ENCODE data around the gene OVOL2. TPM values are rescaled to one million over a fixed set of nuclear protein-coding genes. Genes with fewer than 3 reads are reported as not detected.
A peak's percentile ranks its signal among the peaks of the same experiment; 100 is the strongest.
"Not testable (repeated sequence)": the region's sequence is repeated elsewhere in the genome, so short reads cannot be mapped to it uniquely, and the experiment has no call there.

The OVOL2 gene
- total RNA-seq = 10 to 100 TPM; 28.4 to 87.6 (median 48.3) TPM

- peaks cover 71% of the 10 kb centered on the region for H3K27me3 ChIP-seq
- peak; percentile 94 for DNase-seq
- H3K27ac ChIP-seq = peak within 1 kb of the TSS; percentile 88 to 96 (median 91)
- no peaks in the 10 kb centered on the region for H3K9me3 ChIP-seq
- WGBS, 2 donors (ENCODE audit: low coverage in 1 of 2) = 2 to 10% methylated on average over 7 to 49 of the region's 73 CpGs
- H3K36me3 ChIP-seq = no peaks in the 10 kb centered on the region
- in situ Hi-C loops (cut with MboI; ENCODE audit: low pct_ligation_motif_present in 1 of 4, low pct_unique_long_range_greater_than_20kb in 1 of 4, low sequenced_read_pairs in 3 of 4) (no loop called here), intact Hi-C loops (cut with DNase I; ENCODE audit: low total_unique reads) (no loop called here)
- H3K4me3 ChIP-seq = peak within 1 kb of the TSS; percentile 14 to 64 (median 52)
- H3K4me1 ChIP-seq = peaks cover 5 to 48% (median 39%) of the 10 kb centered on the region in 4 donors
- TF ChIP-seq EP300 (IDR thresholded peaks at IDR 0.05; ENCODE audit: low read depth) (no peak), POLR2A (IDR thresholded peaks at IDR 0.05) (peak; percentile 20), CTCF (IDR thresholded peaks at IDR 0.05) (no peak), POLR2AphosphoS5 (IDR thresholded peaks at IDR 0.05) (peak in 2 of 3 donors; percentile 57 to 61)
Measured at GRCh38 chr20:18057101-18057993, at the start of gene OVOL2. Gene OVOL2 (minus strand): TSS chr20:18057916. CDS start chr20:18057634, 282 bp downstream.

GRCh38 chr20:18103497-18103896 lies 45.8 kb upstream of the OVOL2 start:
- H3K27ac ChIP-seq = no peak overlapping the region

GRCh38 chr20:18101125-18101810 lies 43.6 kb upstream of the OVOL2 start:
- intact Hi-C loops (cut with DNase I; ENCODE audit: low total_unique reads) = no loop called here
- 34 to 43% methylated on average over 5 to 7 of the region's 7 CpGs for WGBS, 2 donors (ENCODE audit: low coverage in 1 of 2)

More at GRCh38 chr20:18103497-18103896, 45.8 kb upstream of the OVOL2 start:
- Histone ChIP-seq H3K36me3 (no peaks in the 10 kb centered on the region), H3K4me1 (no peaks in the 10 kb centered on the region), H3K4me3 (no peak overlapping the region), H3K27me3 (no peaks in the 10 kb centered on the region), H3K9me3 (no peaks in the 10 kb centered on the region)
- 32 to 38% methylated on average over 1 of the region's 1 CpG for WGBS, 2 donors (ENCODE audit: low coverage in 1 of 2)
- no peak for TF ChIP-seq EP300 (IDR thresholded peaks at IDR 0.05; ENCODE audit: low read depth)
- TF ChIP-seq POLR2A (IDR thresholded peaks at IDR 0.05) = no peak
- TF ChIP-seq CTCF (IDR thresholded peaks at IDR 0.05) = no peak
- no peak for TF ChIP-seq POLR2AphosphoS5 (IDR thresholded peaks at IDR 0.05)
- DNase-seq = no peak
- in situ Hi-C loops (cut with MboI; ENCODE audit: low pct_ligation_motif_present in 1 of 4, low pct_unique_long_range_greater_than_20kb in 1 of 4, low sequenced_read_pairs in 3 of 4) = no loop called here
- intact Hi-C loops (cut with DNase I; ENCODE audit: low total_unique reads) = no loop called here

GRCh38 chr20:18100569-18100968 lies 42.9 kb upstream of the OVOL2 start:
- 92 to 93% methylated on average over 5 to 11 of the region's 11 CpGs for WGBS, 2 donors (ENCODE audit: low coverage in 1 of 2)
- intact Hi-C loops (cut with DNase I; ENCODE audit: low total_unique reads); H3K36me3 ChIP-seq; H3K9me3 ChIP-seq; H3K27me3 ChIP-seq; H3K27ac ChIP-seq; H3K4me3 ChIP-seq; in situ Hi-C loops (cut with MboI; ENCODE audit: low pct_ligation_motif_present in 1 of 4, low pct_unique_long_range_greater_than_20kb in 1 of 4, low sequenced_read_pairs in 3 of 4); DNase-seq; H3K4me1 ChIP-seq: not testable (repeated sequence)

More at GRCh38 chr20:18101125-18101810, 43.6 kb upstream of the OVOL2 start:
- H3K9me3 ChIP-seq = no peaks in the 10 kb centered on the region
- no peak for DNase-seq
- H3K4me3 ChIP-seq = no peak overlapping the region
- H3K4me1 ChIP-seq = no peaks in the 10 kb centered on the region
- H3K27ac ChIP-seq = no peak overlapping the region
- H3K36me3 ChIP-seq = no peaks in the 10 kb centered on the region
- no peaks in the 10 kb centered on the region for H3K27me3 ChIP-seq
- TF ChIP-seq CTCF (IDR thresholded peaks at IDR 0.05) (no peak), EP300 (IDR thresholded peaks at IDR 0.05; ENCODE audit: low read depth) (no peak), POLR2AphosphoS5 (IDR thresholded peaks at IDR 0.05) (no peak), POLR2A (IDR thresholded peaks at IDR 0.05) (no peak)
- in situ Hi-C loops (cut with MboI; ENCODE audit: low pct_ligation_motif_present in 1 of 4, low pct_unique_long_range_greater_than_20kb in 1 of 4, low sequenced_read_pairs in 3 of 4) = no loop called here

Data from transverse colon (tissue), 4 donors.